Prostate gland (tissue), 1 donor: ENCODE measurements around the gene NHSL2.

ENCODE experiments used
- POLR2A ChIP-seq: fragments of 450-650 bp; IDR thresholded peaks from one replicate; pipeline ENCODE4 v1.6.1; 2016; ENCODE audit warnings: antibody characterized with exemption, mild to moderate bottlenecking
- POLR2AphosphoS5 ChIP-seq: sonication (generic); formaldehyde crosslinking; IDR thresholded peaks from one replicate; pipeline ENCODE4 v1.6.1; 2017; ENCODE audit warnings: antibody characterized with exemption

- TF ChIP-seq POLR2AphosphoS5 (no peak), POLR2A (no peak)
These were observed 186.5 kb downstream of the NHSL2 start for GRCh38 chrX:72097098-72097497.
